Gastrocnemius medialis (tissue), 4 donors: ENCODE measurements around the gene ZCWPW1.

Experiments
- POLR2A ChIP-seq, 2 donors: fragments of 450-650 bp; IDR thresholded peaks; one replicate each; pipeline ENCODE4 v1.6.1; 2017; ENCODE audit warnings: antibody characterized with exemption in 2 of 2, mild to moderate bottlenecking in 2 of 2, moderate library complexity in 2 of 2
- TF ChIP-seq, protein P1 (sequence below), 5 experiments: fragments of 450-650 bp in 3 of 5; fragments of 200-600 bp in 2 of 5; sonication (generic) in 2 of 5; IDR thresholded peaks in 4 of 5; conservative IDR thresholded peaks in 1 of 5; 1 replicate in 4 of 5; 2 replicates in 1 of 5; pipeline ENCODE4 v1.5.1; 2016 to 2019; ENCODE audit warnings: antibody characterized with exemption in 5 of 5, mild to moderate bottlenecking in 3 of 5, moderate library complexity in 3 of 5

- TF ChIP-seq, protein P1, sequence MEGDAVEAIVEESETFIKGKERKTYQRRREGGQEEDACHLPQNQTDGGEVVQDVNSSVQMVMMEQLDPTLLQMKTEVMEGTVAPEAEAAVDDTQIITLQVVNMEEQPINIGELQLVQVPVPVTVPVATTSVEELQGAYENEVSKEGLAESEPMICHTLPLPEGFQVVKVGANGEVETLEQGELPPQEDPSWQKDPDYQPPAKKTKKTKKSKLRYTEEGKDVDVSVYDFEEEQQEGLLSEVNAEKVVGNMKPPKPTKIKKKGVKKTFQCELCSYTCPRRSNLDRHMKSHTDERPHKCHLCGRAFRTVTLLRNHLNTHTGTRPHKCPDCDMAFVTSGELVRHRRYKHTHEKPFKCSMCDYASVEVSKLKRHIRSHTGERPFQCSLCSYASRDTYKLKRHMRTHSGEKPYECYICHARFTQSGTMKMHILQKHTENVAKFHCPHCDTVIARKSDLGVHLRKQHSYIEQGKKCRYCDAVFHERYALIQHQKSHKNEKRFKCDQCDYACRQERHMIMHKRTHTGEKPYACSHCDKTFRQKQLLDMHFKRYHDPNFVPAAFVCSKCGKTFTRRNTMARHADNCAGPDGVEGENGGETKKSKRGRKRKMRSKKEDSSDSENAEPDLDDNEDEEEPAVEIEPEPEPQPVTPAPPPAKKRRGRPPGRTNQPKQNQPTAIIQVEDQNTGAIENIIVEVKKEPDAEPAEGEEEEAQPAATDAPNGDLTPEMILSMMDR (IDR thresholded peaks at IDR 0.05 in 4 of 5, conservative IDR thresholded peaks at IDR 0.05 in 1 of 5): no peak
- TF ChIP-seq POLR2A (IDR thresholded peaks at IDR 0.05): no peak
Measured at GRCh38 chr7:100452513-100452912, 24.0 kb upstream of the ZCWPW1 start.
